Endometrial microvascular endothelial cells (primary cell): ENCODE data around the gene BRD4. TPM values are rescaled to one million over a fixed set of nuclear protein-coding genes. Genes with fewer than 3 reads are reported as not detected.

Experiments
- in situ Hi-C: cut with HindIII; loops from 2 replicates; pipeline ENCODE4 v1.10.0; 2017; ENCODE audit warnings: low sequenced_read_pairs, low pct_unique_long_range_greater_than_20kb; ENCODE audit errors: inconsistent ontology term
- total RNA-seq: library from RNA; depleted of rRNA; stranded (reverse); fragments of >200 nt; gene quantifications from one replicate; pipeline ENCODE4 v1.2.3, GENCODE V29; 2015; ENCODE audit errors: inconsistent ontology term

Gene BRD4
- total RNA-seq, 1 donor from 2014 or later, result 40.8 TPM

- in situ Hi-C loops, result no loop called here
Observed at GRCh38 chr19:15280048-15280725, 52.2 kb downstream of the BRD4 start.

- in situ Hi-C loops, result no loop called here
Observed at GRCh38 chr19:15279326-15279904, 52.9 kb downstream of the BRD4 start.

GRCh38 chr19:15276620-15277215 is 55.6 kb downstream of the BRD4 start:
- in situ Hi-C loops, result no loop called here

- in situ Hi-C loops, result no loop called here
Observed at GRCh38 chr19:15274477-15274876, 57.9 kb downstream of the BRD4 start.

- in situ Hi-C loops, result no loop called here
Observed at GRCh38 chr19:15269806-15270205, 62.5 kb downstream of the BRD4 start.

GRCh38 chr19:15268928-15269253 is 63.4 kb downstream of the BRD4 start:
- in situ Hi-C loops, result no loop called here

GRCh38 chr19:15268192-15268927 is 64.0 kb downstream of the BRD4 start:
- in situ Hi-C loops, result no loop called here

- in situ Hi-C loops, result no loop called here
Observed at GRCh38 chr19:15266683-15267082, 65.7 kb downstream of the BRD4 start.

- in situ Hi-C loops, result no loop called here
Observed at GRCh38 chr19:15265850-15266248, 66.5 kb downstream of the BRD4 start.

- in situ Hi-C loops, result no loop called here
Observed at GRCh38 chr19:15265214-15265849, 67.0 kb downstream of the BRD4 start.

GRCh38 chr19:15264933-15265206 is 67.5 kb downstream of the BRD4 start:
- in situ Hi-C loops, result no loop called here

- in situ Hi-C loops, result no loop called here
Observed at GRCh38 chr19:15264061-15264932, 68.0 kb downstream of the BRD4 start.

- in situ Hi-C loops, result no loop called here
Observed at GRCh38 chr19:15263361-15263985, 68.9 kb downstream of the BRD4 start.

GRCh38 chr19:15262011-15262410 is 70.3 kb downstream of the BRD4 start:
- in situ Hi-C loops, result no loop called here

- in situ Hi-C loops, result no loop called here
Observed at GRCh38 chr19:15260939-15261338, 71.4 kb downstream of the BRD4 start.

GRCh38 chr19:15259907-15260306 is 72.4 kb downstream of the BRD4 start:
- in situ Hi-C loops, result no loop called here

GRCh38 chr19:15257782-15258181 is 74.6 kb downstream of the BRD4 start:
- in situ Hi-C loops, result no loop called here

GRCh38 chr19:15256708-15257331 is 75.5 kb downstream of the BRD4 start:
- in situ Hi-C loops, result no loop called here
